Measurements from ENCODE around the gene GSX1. TPM values are rescaled to one million over a fixed set of nuclear protein-coding genes. Genes with fewer than 3 reads are reported as not detected.

The GSX1 gene
- not detected in 2 replicates for total RNA-seq (2012; rRNA removed)
- polyA plus RNA-seq (2012; rRNA removed): not detected in 2 replicates
- polyA plus RNA-seq (2012; cell fraction: cytosol; rRNA removed): not detected in 2 replicates
- not detected in 2 replicates for polyA plus RNA-seq (2012; cell fraction: nucleus; rRNA removed; ENCODE audit: low replicate concordance)
- Bru-seq, nascent RNA: not detected
- not detected for BruChase-seq, experiment 1, labeled RNA remaining after a 6-hour chase
- BruChase-seq, experiment 2, labeled RNA remaining after a 2-hour chase: not detected
- long read RNA-seq: 0 reads

DNA sequence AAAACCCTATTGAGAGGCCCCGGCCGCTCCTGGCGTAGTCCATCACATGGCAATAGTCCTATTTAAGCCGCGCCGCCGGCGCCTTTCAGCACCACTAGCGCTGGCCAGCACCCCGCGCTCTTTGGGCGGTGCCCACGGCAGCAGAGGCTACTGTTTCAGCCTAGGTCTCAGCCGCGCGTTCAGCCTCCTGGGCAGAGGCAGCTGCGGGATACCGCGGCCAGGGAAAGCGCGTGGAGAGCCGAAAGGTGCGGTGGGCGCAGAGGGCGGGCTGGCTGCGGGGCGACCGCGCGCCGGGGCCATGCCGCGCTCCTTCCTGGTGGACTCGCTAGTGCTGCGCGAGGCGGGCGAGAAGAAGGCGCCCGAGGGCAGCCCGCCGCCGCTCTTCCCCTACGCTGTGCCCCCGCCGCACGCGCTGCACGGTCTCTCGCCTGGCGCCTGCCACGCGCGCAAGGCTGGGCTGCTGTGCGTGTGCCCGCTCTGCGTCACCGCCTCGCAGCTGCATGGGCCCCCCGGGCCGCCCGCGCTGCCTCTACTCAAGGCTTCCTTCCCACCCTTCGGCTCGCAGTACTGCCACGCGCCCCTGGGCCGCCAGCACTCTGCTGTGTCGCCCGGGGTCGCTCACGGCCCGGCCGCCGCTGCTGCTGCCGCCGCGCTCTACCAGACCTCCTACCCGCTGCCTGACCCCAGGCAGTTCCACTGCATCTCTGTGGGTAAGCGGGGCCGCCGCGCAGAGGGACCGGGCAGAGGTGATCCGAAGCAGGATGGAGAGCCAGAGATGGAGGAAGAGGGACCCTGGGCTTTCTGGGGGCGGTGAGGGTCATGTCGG, at the start of gene GSX1:
GSX1 (plus strand) TSS at position 91 of the 826 bp plus-strand sequence; CDS start at position 299, 208 bp downstream.
- Histone ChIP-seq H4K20me1 (ENCODE audit: insufficient read depth, low read length) (no peaks in the 10 kb centered on the region), H3K14ac (replicated peaks; ENCODE audit: low read depth, low read length) (no peak within 1 kb of the TSS), H4K8ac (ENCODE audit: low read depth in 2 of 2, low read length in 2 of 2) (no peak within 1 kb of the TSS), H2BK15ac (ENCODE audit: low read depth, low read length) (no peak within 1 kb of the TSS), H2BK20ac (ENCODE audit: low read depth, low read length) (no peak within 1 kb of the TSS), H3K4ac (ENCODE audit: low read depth, low read length) (no peak within 1 kb of the TSS), H2BK5ac (ENCODE audit: low read depth, low read length, poor library complexity, severe bottlenecking) (no peak within 1 kb of the TSS), H3K18ac (ENCODE audit: low read depth, low read length) (no peak within 1 kb of the TSS), H3K4me3 (ENCODE audit: insufficient read depth, low read depth, low read length) (no peak within 1 kb of the TSS), H2AFZ (replicated peaks; ENCODE audit: low read length, poor library complexity) (peak within 1 kb of the TSS; percentile 71), H4K5ac (ENCODE audit: low read depth, low read length) (no peak within 1 kb of the TSS), H2BK120ac (ENCODE audit: low read depth, low read length) (no peak within 1 kb of the TSS), H3K23ac (ENCODE audit: low read depth, low read length) (no peak within 1 kb of the TSS), H2AK5ac (ENCODE audit: low read depth, low read length) (no peak within 1 kb of the TSS), H3K27ac (ENCODE audit: insufficient read depth, low read length) (no peak within 1 kb of the TSS), H3K27me3 (ENCODE audit: control insufficient read depth, insufficient read depth, low read length) (peaks cover 89% of the 10 kb centered on the region), H3K9me3 (ENCODE audit: control insufficient read depth, insufficient read depth, low read length) (peaks cover 7% of the 10 kb centered on the region), H3K9ac (ENCODE audit: low read depth, low read length) (no peak within 1 kb of the TSS), H3K4me2 (ENCODE audit: low read depth, low read length) (0 out of 2 replicates have a peak within 1 kb of the TSS, but pooled peaks have one; percentile 16), H3K9me1 (ENCODE audit: insufficient read depth, low read length) (no peaks in the 10 kb centered on the region), H3K56ac (ENCODE audit: extremely low read depth, insufficient read depth, low read length) (no peak within 1 kb of the TSS), H3K79me1 (ENCODE audit: low read depth in 1 of 2, low read length in 2 of 2) (no peaks in the 10 kb centered on the region), H3K4me1 (ENCODE audit: control insufficient read depth, insufficient read depth, low read length) (no peaks in the 10 kb centered on the region; the same call in 1 of the 2 replicates), H3K36me3 (ENCODE audit: control insufficient read depth, insufficient read depth, low read length) (no peaks in the 10 kb centered on the region), H4K91ac (ENCODE audit: insufficient read depth, low read depth, low read length) (no peak within 1 kb of the TSS), H2AK9ac (replicated peaks; ENCODE audit: low read depth, low read length, poor library complexity) (peak within 1 kb of the TSS; percentile 45)
- DNase-seq: peak; percentile 63
- TF ChIP-seq MAFK (IDR thresholded peaks at IDR 0.05; ENCODE audit: low read depth, low read length) (no peak), RCOR1 (IDR thresholded peaks at IDR 0.05; ENCODE audit: insufficient replicate concordance, low read length) (no peak), MXI1 (IDR thresholded peaks at IDR 0.05; ENCODE audit: borderline replicate concordance, low read depth, low read length) (peak; percentile 61), FOS (IDR thresholded peaks at IDR 0.05; ENCODE audit: low read depth, low read length) (no peak)
- no TSS peak for BruUV-seq (replicated peaks)
- WGBS, 2 experiments (ENCODE audit: extremely low coverage in 2 of 2, insufficient read length in 1 of 2): 4% methylated on average over 44 of the region's 87 CpGs; no CpG with 5 or more reads in 1 of the 2 experiments
- ChIA-PET POLR2A (ENCODE audit: unreplicated experiment) (no interaction called here), CTCF (no interaction called here)
- peak; percentile 97 for ATAC-seq (ENCODE audit: low read depth)
- intact Hi-C loops (cut with micrococcal nuclease): loop anchor here (2.0 to 10.0 kb wide), 2 partner anchors 172 to 258 kb away; partner anchors contain the start of genes LNX2 and POLR1D
- in situ Hi-C loops (cut with MboI; ENCODE audit: low sequenced_read_pairs): no loop called here
- dilution Hi-C loops (cut with HindIII; ENCODE audit: low sequenced_read_pairs, unreplicated experiment): no loop called here

Data from IMR-90 (cell line).